Transverse colon (tissue), 3 donors: ENCODE results near the gene GMPPB.

ENCODE experiments used
- EP300 ChIP-seq: sonication (generic); formaldehyde crosslinking; IDR thresholded peaks from one replicate; pipeline ENCODE4 v1.6.1; 2017; ENCODE audit warnings: antibody characterized with exemption, low read depth
- POLR2A ChIP-seq: fragments of 450-650 bp; IDR thresholded peaks from one replicate; pipeline ENCODE4 v1.6.1; 2016; ENCODE audit warnings: antibody characterized with exemption, mild to moderate bottlenecking, moderate library complexity
- TF ChIP-seq, protein P1 (sequence below), 5 experiments: fragments of 200-600 bp in 3 of 5; fragments of 450-650 bp in 2 of 5; sonication (generic) in 3 of 5; IDR thresholded peaks; 1 replicate in 2 of 5; 2 replicates in 3 of 5; pipeline ENCODE4 v1.5.1; 2016 to 2017; ENCODE audit warnings: antibody characterized with exemption in 5 of 5, inconsistent platforms in 3 of 5, mild to moderate bottlenecking in 2 of 5, moderate library complexity in 1 of 5

GRCh38 chr3:49733551-49733950 is 9.8 kb upstream of the GMPPB start:
- TF ChIP-seq, protein P1, sequence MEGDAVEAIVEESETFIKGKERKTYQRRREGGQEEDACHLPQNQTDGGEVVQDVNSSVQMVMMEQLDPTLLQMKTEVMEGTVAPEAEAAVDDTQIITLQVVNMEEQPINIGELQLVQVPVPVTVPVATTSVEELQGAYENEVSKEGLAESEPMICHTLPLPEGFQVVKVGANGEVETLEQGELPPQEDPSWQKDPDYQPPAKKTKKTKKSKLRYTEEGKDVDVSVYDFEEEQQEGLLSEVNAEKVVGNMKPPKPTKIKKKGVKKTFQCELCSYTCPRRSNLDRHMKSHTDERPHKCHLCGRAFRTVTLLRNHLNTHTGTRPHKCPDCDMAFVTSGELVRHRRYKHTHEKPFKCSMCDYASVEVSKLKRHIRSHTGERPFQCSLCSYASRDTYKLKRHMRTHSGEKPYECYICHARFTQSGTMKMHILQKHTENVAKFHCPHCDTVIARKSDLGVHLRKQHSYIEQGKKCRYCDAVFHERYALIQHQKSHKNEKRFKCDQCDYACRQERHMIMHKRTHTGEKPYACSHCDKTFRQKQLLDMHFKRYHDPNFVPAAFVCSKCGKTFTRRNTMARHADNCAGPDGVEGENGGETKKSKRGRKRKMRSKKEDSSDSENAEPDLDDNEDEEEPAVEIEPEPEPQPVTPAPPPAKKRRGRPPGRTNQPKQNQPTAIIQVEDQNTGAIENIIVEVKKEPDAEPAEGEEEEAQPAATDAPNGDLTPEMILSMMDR (IDR thresholded peaks at IDR 0.05), result no peak
- TF ChIP-seq POLR2A, result no peak
- no peak for TF ChIP-seq EP300
